Testis (tissue), 2 donors: ENCODE measurements around the gene GPR146.

Source experiments
- CTCF ChIP-seq, 3 experiments: fragments of 450-650 bp in 2 of 3; fragments of 200-600 bp in 1 of 3; sonication (generic) in 1 of 3; IDR thresholded peaks; one replicate each; pipeline ENCODE4 v1.5.1; 2016 to 2019; ENCODE audit warnings: antibody characterized with exemption in 3 of 3, mild to moderate bottlenecking in 2 of 3, moderate library complexity in 1 of 3
- POLR2A ChIP-seq: fragments of 450-650 bp; IDR thresholded peaks from one replicate; pipeline ENCODE4 v1.6.1; 2017; ENCODE audit warnings: antibody characterized with exemption, mild to moderate bottlenecking, moderate library complexity

DNA sequence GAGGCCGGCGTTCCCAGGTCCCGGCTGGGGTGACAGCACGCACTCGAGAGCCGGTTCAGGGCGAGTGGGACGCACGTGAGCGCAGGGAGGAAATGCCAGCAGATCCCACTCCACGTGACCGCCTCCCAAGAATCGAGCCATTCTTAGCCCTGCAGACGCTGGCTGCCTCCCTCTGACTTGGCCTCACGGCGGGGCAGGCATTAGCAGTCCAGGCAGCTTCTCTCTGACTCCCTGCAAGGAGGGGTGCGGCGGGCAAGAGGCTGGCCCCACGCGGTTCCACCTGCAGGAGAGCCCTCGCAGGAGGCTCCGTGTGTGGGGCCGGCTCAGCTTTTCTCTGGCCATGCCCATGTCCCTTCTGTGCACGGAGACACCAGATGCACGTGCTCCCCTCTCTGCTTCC, 10.1 kb downstream of the GPR146 start:
- TF ChIP-seq CTCF (IDR thresholded peaks at IDR 0.05) (no peak), POLR2A (no peak)
